WTC11 (cell line): ENCODE data around the gene BMP6. TPM values are rescaled to one million over a fixed set of nuclear protein-coding genes. Genes with fewer than 3 reads are reported as not detected.

Experiments
- ATAC-seq: fragments of 200-7000 bp; cut with Tn5 transposase; 2 replicates; pipeline ENCODE4 v1.10.0; 2021; ENCODE audit warnings: mild to moderate bottlenecking, moderate library complexity
- CTCF ChIA-PET: fragments of 300-600 bp; sonication (Branson Sonifier 250); formaldehyde crosslinking; loops from one replicate; lab custom pipeline; 2021; ENCODE audit warnings: antibody characterized with exemption; lab: Charles Lee
- POLR2A ChIA-PET: fragments of 350-600 bp; sonication (Branson Sonifier 250); formaldehyde crosslinking; loops from one replicate; lab custom pipeline; 2021; ENCODE audit warnings: antibody characterized with exemption; lab: Charles Lee
- DNase-seq: peaks from one replicate; pipeline ENCODE4 v3.0.0; 2021; ENCODE audit warnings: low spot score
- H3K27ac Mint-ChIP-seq: 2 replicates; pipeline ENCODE4 v1.8.0; 2021; ENCODE audit warnings: mixed read lengths
- H3K27me3 Mint-ChIP-seq: 2 replicates; pipeline ENCODE4 v1.8.0; 2021; ENCODE audit warnings: low read depth, mild to moderate bottlenecking, moderate library complexity, mixed read lengths
- H3K36me3 Mint-ChIP-seq: 2 replicates; pipeline ENCODE4 v1.8.0; 2021; ENCODE audit warnings: mixed read lengths
- H3K4me1 Mint-ChIP-seq: 2 replicates; pipeline ENCODE4 v1.8.0; 2022; ENCODE audit warnings: mixed read lengths
- H3K4me3 Mint-ChIP-seq: 2 replicates; pipeline ENCODE4 v1.8.0; 2021; ENCODE audit warnings: mild to moderate bottlenecking, moderate library complexity, mixed read lengths
- H3K9me3 Mint-ChIP-seq: 2 replicates; pipeline ENCODE4 v1.8.0; 2021; ENCODE audit warnings: mixed read lengths
- AFF4 ChIP-seq: sonication (generic); formaldehyde crosslinking; IDR thresholded peaks from 2 replicates; pipeline ENCODE4 v1.8.1; 2023; ENCODE audit warnings: mild to moderate bottlenecking, missing genetic modification reagents, borderline replicate concordance
- CREB1 ChIP-seq: sonication (generic); formaldehyde crosslinking; IDR thresholded peaks from 2 replicates; pipeline ENCODE4 v1.8.0; 2023; ENCODE audit warnings: mild to moderate bottlenecking, missing genetic modification reagents
- CTCF ChIP-seq: fragments of 200-600 bp; IDR thresholded peaks from 2 replicates; pipeline ENCODE4 v1.8.0; 2022; ENCODE audit warnings: antibody characterized with exemption
- E2F4 ChIP-seq: sonication (generic); formaldehyde crosslinking; IDR thresholded peaks from 2 replicates; pipeline ENCODE4 v1.8.1; 2022; ENCODE audit warnings: low read depth, mild to moderate bottlenecking, moderate library complexity, missing genetic modification reagents, borderline replicate concordance
- EMX1 ChIP-seq: fragments of 250-450 bp; sonication (Bioruptor Pico); IDR thresholded peaks from 2 replicates; pipeline ENCODE4 v1.8.0; 2021; ENCODE audit warnings: mild to moderate bottlenecking
- FOXP1 ChIP-seq: sonication (generic); formaldehyde crosslinking; IDR thresholded peaks from 2 replicates; pipeline ENCODE4 v1.8.0; 2022; ENCODE audit warnings: missing genetic modification reagents, mild to moderate bottlenecking, moderate library complexity, borderline replicate concordance
- GRHL2 ChIP-seq: fragments of 250-450 bp; sonication (Bioruptor Pico); IDR thresholded peaks from 2 replicates; pipeline ENCODE4 v1.8.0; 2022; ENCODE audit warnings: mild to moderate bottlenecking, moderate library complexity; ENCODE audit not compliant: insufficient replicate concordance, severe bottlenecking
- KAT7 ChIP-seq: sonication (generic); formaldehyde crosslinking; IDR thresholded peaks from 2 replicates; pipeline ENCODE4 v1.8.1; 2023; ENCODE audit warnings: missing genetic modification reagents, mild to moderate bottlenecking, borderline replicate concordance
- MLX ChIP-seq: sonication (generic); formaldehyde crosslinking; IDR thresholded peaks from 2 replicates; pipeline ENCODE4 v1.8.1; 2023; ENCODE audit warnings: mild to moderate bottlenecking, missing genetic modification reagents, moderate library complexity
- MYBL2 ChIP-seq: sonication (generic); formaldehyde crosslinking; IDR thresholded peaks from 2 replicates; pipeline ENCODE4 v1.8.1; 2023; ENCODE audit warnings: mild to moderate bottlenecking, moderate library complexity, missing genetic modification reagents
- NFATC4 ChIP-seq: fragments of 250-450 bp; sonication (Bioruptor Pico); IDR thresholded peaks from 2 replicates; pipeline ENCODE4 v1.9.0; 2021; ENCODE audit warnings: mild to moderate bottlenecking
- NFE2L1 ChIP-seq: sonication (generic); formaldehyde crosslinking; IDR thresholded peaks from 2 replicates; pipeline ENCODE4 v1.8.1; 2023; ENCODE audit warnings: missing genetic modification reagents
- NR2C2 ChIP-seq: sonication (generic); formaldehyde crosslinking; IDR thresholded peaks from 2 replicates; pipeline ENCODE4 v1.8.0; 2022; ENCODE audit warnings: mild to moderate bottlenecking, missing genetic modification reagents
- OVOL2 ChIP-seq: fragments of 250-450 bp; sonication (Bioruptor Pico); IDR thresholded peaks from 2 replicates; pipeline ENCODE4 v1.9.0; 2021; ENCODE audit warnings: mild to moderate bottlenecking, borderline replicate concordance
- PREB ChIP-seq: sonication (generic); formaldehyde crosslinking; IDR thresholded peaks from 2 replicates; pipeline ENCODE4 v1.8.1; 2022; ENCODE audit warnings: mild to moderate bottlenecking, missing genetic modification reagents, moderate library complexity, borderline replicate concordance
- PRRX2 ChIP-seq: fragments of 250-450 bp; sonication (Bioruptor Pico); IDR thresholded peaks from 2 replicates; pipeline ENCODE4 v1.8.0; 2021; ENCODE audit warnings: mild to moderate bottlenecking
- RORB ChIP-seq: fragments of 250-450 bp; sonication (Bioruptor Pico); IDR thresholded peaks from 2 replicates; pipeline ENCODE4 v1.9.0; 2021; ENCODE audit warnings: mild to moderate bottlenecking
- STAT6 ChIP-seq: sonication (generic); formaldehyde crosslinking; conservative IDR thresholded peaks from 2 replicates; pipeline ENCODE4 v1.8.1; 2023; ENCODE audit warnings: mild to moderate bottlenecking, low read depth, missing genetic modification reagents, moderate library complexity
- TEAD4 ChIP-seq: sonication (generic); formaldehyde crosslinking; IDR thresholded peaks from 2 replicates; pipeline ENCODE4 v1.8.0; 2022; ENCODE audit warnings: mild to moderate bottlenecking, missing genetic modification reagents
- ZNF121 ChIP-seq: sonication (generic); formaldehyde crosslinking; IDR thresholded peaks from 2 replicates; pipeline ENCODE4 v1.8.0; 2023; ENCODE audit warnings: missing genetic modification reagents
- ZNF317 ChIP-seq: sonication (generic); formaldehyde crosslinking; IDR thresholded peaks from 2 replicates; pipeline ENCODE4 v1.8.1; 2023; ENCODE audit warnings: low read depth, mild to moderate bottlenecking, moderate library complexity, missing genetic modification reagents, borderline replicate concordance
- total RNA-seq: library from RNA; stranded (reverse); gene quantifications from 3 replicates; pipeline ENCODE4 v1.2.3, GENCODE V29; 2021

The BMP6 gene
- total RNA-seq, 1 experiment from 2014 or later, result 1.0 TPM

- TF ChIP-seq CTCF (no peak), EMX1 (CRISPR knock-in tag) (no peak), MYBL2 (CRISPR knock-in tag) (no peak)
Measured at GRCh38 chr6:7747016-7747415, 21.1 kb downstream of the BMP6 start (continued).

- Mint-ChIP-seq H3K36me3 (no peaks in the 10 kb centered on the region), H3K9me3 (no peaks in the 10 kb centered on the region), H3K27ac (no peak overlapping the region), H3K4me3 (no peak overlapping the region), H3K4me1 (peaks cover 11% of the 10 kb centered on the region), H3K27me3 (no peaks in the 10 kb centered on the region)
- DNase-seq (no peak), ATAC-seq (peak; percentile 34; the same call in 1 of the 2 replicates)
- CTCF ChIA-PET, result interaction anchor here (1.2 to 1.9 kb wide), 2 partner anchors 19 to 24 kb away, joined by 3 to 11 read pairs; no protein-coding TSS in a partner anchor
- TF ChIP-seq CREB1 (CRISPR knock-in tag) (no peak), NFE2L1 (CRISPR knock-in tag) (no peak), ZNF121 (0 out of 2 replicates have a peak, but pooled peaks have one; percentile 14), MLX (CRISPR knock-in tag) (no peak), PREB (CRISPR knock-in tag) (no peak)
- POLR2A ChIA-PET, result no interaction called here
Measured at GRCh38 chr6:7747433-7747832, 21.5 kb downstream of the BMP6 start.

- DNase-seq (no peak), ATAC-seq (no peak)
- Mint-ChIP-seq H3K36me3 (no peaks in the 10 kb centered on the region), H3K9me3 (no peaks in the 10 kb centered on the region), H3K4me3 (no peak overlapping the region), H3K4me1 (peaks cover 11% of the 10 kb centered on the region), H3K27me3 (no peaks in the 10 kb centered on the region), H3K27ac (no peak overlapping the region)
- ChIA-PET POLR2A (interaction anchor here (0.6 kb wide), 1 partner anchor 310 kb away, joined by 5 read pairs; no protein-coding TSS in a partner anchor), CTCF (interaction anchor here (1.2 to 1.9 kb wide), 3 partner anchors 20 to 62 kb away, joined by 3 to 11 read pairs (median 3); no protein-coding TSS in a partner anchor)
- TF ChIP-seq KAT7 (CRISPR knock-in tag) (no peak), STAT6 (CRISPR knock-in tag) (no peak), FOXP1 (CRISPR knock-in tag) (no peak), OVOL2 (CRISPR knock-in tag) (no peak), E2F4 (CRISPR knock-in tag) (no peak), RORB (CRISPR knock-in tag) (no peak), NFATC4 (CRISPR knock-in tag) (no peak), NR2C2 (no peak), NFE2L1 (CRISPR knock-in tag) (no peak), MLX (CRISPR knock-in tag) (no peak), ZNF317 (CRISPR knock-in tag) (no peak), AFF4 (CRISPR knock-in tag) (no peak), PRRX2 (CRISPR knock-in tag) (no peak), GRHL2 (CRISPR knock-in tag) (no peak), TEAD4 (CRISPR knock-in tag) (no peak)
Measured at GRCh38 chr6:7747901-7748504, 22.1 kb downstream of the BMP6 start.
